ENCODE measurements around the gene XPO6. TPM values are rescaled to one million over a fixed set of nuclear protein-coding genes. Genes with fewer than 3 reads are reported as not detected.
A peak's percentile ranks its signal among the peaks of the same experiment; 100 is the strongest.

Gene XPO6
- total and polyA plus RNA-seq, 3 donors from 2014 or later: 216 to 283 (median 238) TPM

DNA sequence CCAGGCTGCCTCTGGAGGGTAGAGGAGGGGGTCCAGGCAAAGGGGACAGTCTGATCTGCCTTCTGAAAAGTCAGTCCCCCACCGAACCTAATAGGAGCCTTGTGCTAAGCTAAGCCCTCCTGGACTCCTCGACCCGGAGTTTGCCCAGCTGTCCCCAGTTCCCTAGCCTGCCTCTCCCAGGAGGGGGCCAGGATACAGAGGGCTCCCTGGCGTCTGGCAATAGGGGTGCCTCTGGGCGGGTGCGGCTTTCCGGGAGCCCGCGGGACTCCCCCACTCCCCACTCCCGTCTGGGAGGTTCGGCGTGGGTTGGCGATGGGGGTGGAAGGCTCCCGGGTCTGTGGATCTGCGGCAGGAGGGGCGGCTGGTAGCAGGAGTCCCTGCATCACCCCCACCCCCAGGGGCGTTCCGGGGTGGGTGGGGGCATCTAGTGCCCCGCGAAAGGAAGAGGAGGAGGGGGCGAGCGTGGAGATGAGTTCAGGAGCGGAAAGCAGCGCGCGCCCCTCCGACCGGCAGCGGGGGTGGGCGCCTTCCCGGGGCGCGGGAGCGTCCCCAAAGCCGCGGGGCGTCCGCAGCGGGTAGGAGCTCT is 149.4 kb downstream of the XPO6 start:
- Histone ChIP-seq H3K4me3 (peak overlapping the region; percentile 29 to 39), H3K27ac (no peak overlapping the region), H3K27me3 (no peaks in the 10 kb centered on the region), H3K9me3 (no peaks in the 10 kb centered on the region), H3K4me1 (no peaks in the 10 kb centered on the region), H3K36me3 (ENCODE audit: low read depth, missing control alignments) (no peaks in the 10 kb centered on the region)
- TF ChIP-seq CTCF (IDR thresholded peaks at IDR 0.05) (no peak), POLR2A (IDR thresholded peaks at IDR 0.05) (no peak)
- intact Hi-C loops (cut with DNase I; ENCODE audit: low total_unique reads): no loop called here
- DNase-seq: no peak
- WGBS, 2 donors: 11 to 14% methylated on average over 13 to 19 of the region's 39 CpGs

GRCh38 chr16:28061352-28062101 is 150.2 kb downstream of the XPO6 start:
- Histone ChIP-seq H3K27ac (no peak overlapping the region), H3K27me3 (no peaks in the 10 kb centered on the region), H3K9me3 (no peaks in the 10 kb centered on the region), H3K36me3 (ENCODE audit: low read depth, missing control alignments) (no peaks in the 10 kb centered on the region), H3K4me3 (no peak overlapping the region), H3K4me1 (no peaks in the 10 kb centered on the region)
- 72 to 74% methylated on average over 10 of the region's 10 CpGs for WGBS, 2 donors
- DNase-seq: no peak
- intact Hi-C loops (cut with DNase I; ENCODE audit: low total_unique reads): no loop called here
- TF ChIP-seq POLR2A (IDR thresholded peaks at IDR 0.05): no peak

GRCh38 chr16:28059841-28060575 is 151.8 kb downstream of the XPO6 start:
- no peak overlapping the region for H3K27ac ChIP-seq
- H3K9me3 ChIP-seq: no peaks in the 10 kb centered on the region
- no peak for DNase-seq
- no peak overlapping the region for H3K4me3 ChIP-seq
- WGBS, 2 donors: 21 to 32% methylated on average over 12 of the region's 12 CpGs
- intact Hi-C loops (cut with DNase I; ENCODE audit: low total_unique reads): no loop called here
- TF ChIP-seq CTCF (IDR thresholded peaks at IDR 0.05) (no peak), POLR2A (IDR thresholded peaks at IDR 0.05) (no peak)
- no peaks in the 10 kb centered on the region for H3K4me1 ChIP-seq
- H3K27me3 ChIP-seq: no peaks in the 10 kb centered on the region
- H3K36me3 ChIP-seq (ENCODE audit: low read depth, missing control alignments): no peaks in the 10 kb centered on the region

DNA sequence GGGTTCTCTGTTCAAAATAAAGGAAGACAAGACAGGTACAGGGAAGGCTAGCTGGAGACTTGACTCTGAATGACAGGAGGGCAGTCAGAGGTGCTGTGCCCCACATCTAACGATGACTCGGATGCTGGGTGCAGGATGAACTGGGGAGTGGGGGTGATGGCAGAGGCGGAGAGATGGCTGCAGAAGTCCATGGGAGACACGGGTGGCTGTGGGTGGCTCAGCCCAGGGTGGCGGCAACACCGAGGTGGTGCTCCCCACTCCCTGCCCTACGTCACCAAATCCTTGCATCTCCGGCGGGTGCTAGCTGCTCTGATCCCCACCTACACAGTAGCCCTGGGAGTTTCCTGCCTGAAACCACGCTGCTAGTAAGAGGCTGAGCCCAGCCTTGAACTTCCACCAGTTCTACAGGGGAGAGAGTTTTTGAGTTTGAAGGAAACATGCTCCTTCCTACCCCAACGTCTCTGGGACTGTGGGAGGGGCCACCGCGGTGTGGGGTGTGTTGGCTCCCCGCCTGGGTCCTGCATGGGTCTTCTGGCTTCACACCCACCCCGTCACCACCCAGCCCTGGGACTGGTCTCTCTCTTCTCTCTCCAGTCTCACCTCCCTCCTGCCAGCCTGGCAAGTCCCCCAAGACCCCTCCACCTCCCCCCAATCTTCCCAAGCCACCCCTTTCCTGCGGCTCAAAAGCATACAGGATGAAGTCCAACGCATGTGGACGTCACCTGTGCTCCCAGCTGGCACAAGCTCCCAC is 152.8 kb downstream of the XPO6 start:
- Histone ChIP-seq H3K4me1 (no peaks in the 10 kb centered on the region), H3K27ac (no peak overlapping the region), H3K36me3 (ENCODE audit: low read depth, missing control alignments) (no peaks in the 10 kb centered on the region), H3K9me3 (no peaks in the 10 kb centered on the region), H3K4me3 (no peak overlapping the region), H3K27me3 (no peaks in the 10 kb centered on the region)
- WGBS, 2 donors: 57 to 65% methylated on average over 14 to 18 of the region's 18 CpGs
- DNase-seq: no peak
- TF ChIP-seq CTCF (IDR thresholded peaks at IDR 0.05) (no peak), POLR2A (IDR thresholded peaks at IDR 0.05) (no peak)
- intact Hi-C loops (cut with DNase I; ENCODE audit: low total_unique reads): no loop called here

DNA sequence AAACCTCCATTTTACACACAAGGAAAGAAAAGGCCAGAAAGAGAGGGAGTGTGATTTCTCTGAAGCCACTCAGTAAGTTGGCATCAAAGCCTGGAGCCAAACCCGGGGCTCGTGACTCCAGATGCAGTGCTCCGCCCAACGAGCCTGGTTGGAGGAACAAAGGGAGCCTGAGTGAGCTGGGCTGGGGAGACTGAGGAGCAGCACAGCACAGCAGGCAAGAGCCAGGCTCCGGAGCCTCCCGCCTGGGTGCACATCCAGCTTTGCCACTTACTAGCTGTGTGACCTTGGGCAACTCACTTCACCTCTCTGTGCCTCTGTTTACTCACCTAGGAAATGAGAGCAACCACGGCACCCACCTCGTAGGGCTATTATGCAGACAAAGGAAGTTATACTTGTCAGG is 153.8 kb downstream of the XPO6 start:
- 88 to 91% methylated on average over 8 of the region's 8 CpGs for WGBS, 2 donors
- H3K9me3 ChIP-seq: no peaks in the 10 kb centered on the region
- H3K36me3 ChIP-seq (ENCODE audit: low read depth, missing control alignments): no peaks in the 10 kb centered on the region
- H3K27ac ChIP-seq: no peak overlapping the region
- no peaks in the 10 kb centered on the region for H3K4me1 ChIP-seq
- no peak overlapping the region for H3K4me3 ChIP-seq
- intact Hi-C loops (cut with DNase I; ENCODE audit: low total_unique reads): no loop called here
- no peak for DNase-seq
- H3K27me3 ChIP-seq: no peaks in the 10 kb centered on the region
- TF ChIP-seq POLR2A (IDR thresholded peaks at IDR 0.05) (no peak), CTCF (IDR thresholded peaks at IDR 0.05) (no peak)

Measured in testis (tissue), 3 donors.